WI38 (cell line): Measurements from ENCODE around the gene SCRG1.

Source experiments
- H3K4me3 ChIP-seq: 2 replicates; pipeline ENCODE4 v1.5.1; 2011; ENCODE audit warnings: low read depth, mild to moderate bottlenecking, control low read depth, low read length
- CTCF ChIP-seq: IDR thresholded peaks from 2 replicates; pipeline ENCODE4 v1.5.1; 2012; ENCODE audit warnings: low read depth, mild to moderate bottlenecking, control low read depth, low read length

The SCRG1 gene

DNA sequence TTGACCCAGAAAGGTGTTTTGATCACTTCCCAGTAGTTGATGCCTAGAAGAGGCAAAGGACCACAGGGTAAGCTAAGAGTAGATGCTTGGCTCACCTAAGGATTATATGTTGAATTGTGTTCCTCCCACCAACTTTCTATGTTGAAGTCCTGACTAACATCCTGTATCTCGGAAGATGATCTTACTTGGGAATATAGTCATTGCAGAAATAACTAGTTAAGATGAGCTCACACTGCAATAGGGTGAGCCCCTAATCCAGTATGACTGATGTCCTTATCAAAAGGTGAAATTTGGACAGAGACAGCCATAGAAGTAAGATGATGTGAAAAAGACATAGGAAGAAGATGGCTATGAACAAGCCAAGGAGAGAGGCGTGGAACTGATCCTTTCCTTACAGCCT, 61.5 kb downstream of the SCRG1 start:
- no peak for TF ChIP-seq CTCF
- no peak overlapping the region for H3K4me3 ChIP-seq

DNA sequence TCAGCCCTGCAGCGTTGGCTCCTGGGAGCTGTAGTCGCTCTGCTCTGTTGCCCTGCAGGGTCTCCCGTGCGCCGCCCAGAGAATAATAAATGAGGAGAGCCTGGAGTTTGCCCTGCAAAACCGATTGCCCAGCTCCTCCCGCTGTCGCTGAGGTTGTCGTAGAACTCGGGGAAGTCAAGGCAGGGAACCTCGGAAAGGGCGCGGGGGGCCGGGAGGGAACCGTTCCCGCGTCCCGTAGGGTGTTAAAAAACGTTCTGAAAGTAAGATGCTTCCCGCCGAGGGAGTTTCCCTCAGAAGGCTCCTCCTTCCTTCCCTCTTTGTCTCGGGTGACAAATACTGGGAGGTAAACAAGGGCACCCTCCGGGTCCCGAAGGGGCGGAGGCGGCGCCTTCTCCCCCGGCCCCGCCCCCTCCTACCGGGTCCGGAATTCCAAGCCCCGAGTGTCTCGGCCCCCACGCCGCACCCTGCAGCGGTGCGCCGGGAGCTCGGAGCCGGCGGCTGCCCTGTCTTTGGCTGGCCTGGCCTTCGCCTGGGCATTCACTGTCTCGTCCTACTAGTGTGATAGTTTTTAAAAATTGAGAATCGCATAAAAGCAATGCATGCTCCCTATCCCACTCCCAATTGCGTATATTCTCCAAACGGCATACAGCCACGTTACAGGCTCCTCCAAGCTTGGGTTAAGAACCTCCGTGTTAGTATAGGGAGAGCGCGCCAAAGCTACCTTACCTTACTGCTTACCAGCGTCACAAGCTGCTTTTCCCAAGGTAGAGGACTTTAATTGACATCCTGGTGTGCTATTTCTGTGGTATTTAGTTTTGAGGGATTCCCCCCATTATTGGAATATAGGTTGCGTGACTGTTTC, 63.8 kb downstream of the SCRG1 start:
- peak overlapping the region; percentile 97 for H3K4me3 ChIP-seq
- no peak for TF ChIP-seq CTCF
